ENCODE results near the gene ENC1.

The ENC1 gene

DNA sequence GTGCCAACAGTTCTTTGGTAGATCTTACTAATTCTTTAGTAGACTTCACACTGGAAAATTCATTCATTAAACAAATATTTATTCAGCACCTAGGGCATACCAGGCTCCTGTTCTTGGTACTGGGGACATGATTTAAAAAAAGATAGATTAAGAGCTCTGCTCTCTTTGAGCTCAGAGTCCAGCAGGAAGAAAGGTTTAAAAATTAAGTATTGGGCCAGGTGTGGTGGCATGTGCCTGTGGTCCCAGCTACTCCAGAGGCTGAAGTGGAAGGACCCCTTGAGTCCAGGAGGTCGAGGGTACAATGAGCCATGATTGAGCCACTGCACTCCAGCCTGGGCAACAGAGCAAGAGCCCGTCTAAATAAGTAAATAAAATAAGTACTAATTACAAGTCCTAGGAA lies 41.4 kb downstream of the ENC1 start:
- DNase-seq: no peak

DNA sequence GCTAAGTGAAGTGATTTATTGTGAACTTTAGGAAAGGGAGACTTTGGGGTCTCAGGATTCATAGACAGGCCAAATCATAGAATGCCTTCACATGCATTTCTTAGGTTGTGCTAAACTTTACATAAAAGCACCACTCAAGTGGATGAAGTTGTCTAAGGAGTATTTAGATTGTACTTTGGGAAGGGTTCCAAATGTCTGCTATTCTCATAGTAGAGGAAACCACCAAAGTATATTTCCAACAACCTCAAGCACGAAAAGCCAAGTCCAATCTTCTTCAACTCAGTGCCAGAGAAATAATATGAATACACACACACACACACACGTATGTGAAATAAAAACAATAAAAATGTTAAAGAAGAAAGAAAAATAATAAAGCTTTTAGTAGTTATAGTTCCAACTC lies 41.8 kb downstream of the ENC1 start:
- no peak for DNase-seq

DNA sequence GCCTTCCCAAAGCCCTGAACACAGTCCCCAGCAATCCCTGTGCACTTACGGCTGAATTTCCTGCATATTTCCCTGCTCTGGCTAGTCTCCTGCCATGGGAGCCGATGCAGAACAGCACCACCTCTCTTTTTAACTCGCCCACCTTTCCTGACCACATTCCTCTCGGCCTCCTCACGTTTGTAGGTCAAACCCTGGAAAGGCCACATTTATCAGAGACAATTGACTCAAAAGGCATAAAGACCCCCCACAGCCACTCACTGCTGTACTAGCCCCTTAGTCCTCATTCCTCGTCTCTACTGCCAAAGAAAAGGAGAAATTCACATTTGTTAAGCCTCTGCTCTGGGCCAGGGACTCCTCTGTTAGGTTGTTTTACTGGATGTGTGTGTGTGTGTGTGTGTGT lies 43.6 kb downstream of the ENC1 start:
- no peak for DNase-seq

DNA sequence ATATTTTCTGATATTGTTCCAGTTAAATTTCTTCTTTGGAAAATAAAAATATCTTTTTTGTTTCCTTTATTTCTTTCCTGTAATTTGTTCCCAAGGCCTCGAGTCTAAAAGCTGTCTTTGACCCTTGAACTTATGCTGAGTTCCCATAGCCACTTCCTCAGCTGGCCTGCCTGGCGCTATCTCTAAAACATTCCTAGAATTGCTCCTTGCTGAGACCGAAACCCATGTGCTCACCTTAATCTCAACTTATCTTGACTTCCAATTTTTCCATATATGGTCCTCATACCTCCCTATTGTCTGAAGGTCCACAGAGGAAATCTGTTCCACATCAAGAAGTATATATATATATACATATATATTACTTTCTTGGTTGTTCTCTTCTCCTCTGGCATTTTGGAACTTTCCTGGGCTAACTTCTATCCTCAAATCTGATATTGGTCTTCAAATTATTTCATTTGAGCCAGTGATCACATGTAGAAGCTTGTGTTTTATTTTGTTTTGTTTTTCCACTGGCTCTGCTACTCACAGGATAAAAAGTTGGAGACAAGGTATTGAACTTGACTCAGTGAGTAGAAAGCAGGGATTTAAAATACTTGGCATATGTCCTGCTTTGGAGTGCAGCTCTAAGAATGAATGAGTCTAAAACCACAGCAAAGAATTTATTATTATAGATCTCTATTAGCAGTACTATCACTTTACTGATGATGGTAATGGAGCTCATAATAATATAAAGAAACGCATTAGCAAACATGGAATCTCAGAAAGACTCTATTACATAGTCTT lies 45.2 kb downstream of the ENC1 start:
- no peak for DNase-seq

DNA sequence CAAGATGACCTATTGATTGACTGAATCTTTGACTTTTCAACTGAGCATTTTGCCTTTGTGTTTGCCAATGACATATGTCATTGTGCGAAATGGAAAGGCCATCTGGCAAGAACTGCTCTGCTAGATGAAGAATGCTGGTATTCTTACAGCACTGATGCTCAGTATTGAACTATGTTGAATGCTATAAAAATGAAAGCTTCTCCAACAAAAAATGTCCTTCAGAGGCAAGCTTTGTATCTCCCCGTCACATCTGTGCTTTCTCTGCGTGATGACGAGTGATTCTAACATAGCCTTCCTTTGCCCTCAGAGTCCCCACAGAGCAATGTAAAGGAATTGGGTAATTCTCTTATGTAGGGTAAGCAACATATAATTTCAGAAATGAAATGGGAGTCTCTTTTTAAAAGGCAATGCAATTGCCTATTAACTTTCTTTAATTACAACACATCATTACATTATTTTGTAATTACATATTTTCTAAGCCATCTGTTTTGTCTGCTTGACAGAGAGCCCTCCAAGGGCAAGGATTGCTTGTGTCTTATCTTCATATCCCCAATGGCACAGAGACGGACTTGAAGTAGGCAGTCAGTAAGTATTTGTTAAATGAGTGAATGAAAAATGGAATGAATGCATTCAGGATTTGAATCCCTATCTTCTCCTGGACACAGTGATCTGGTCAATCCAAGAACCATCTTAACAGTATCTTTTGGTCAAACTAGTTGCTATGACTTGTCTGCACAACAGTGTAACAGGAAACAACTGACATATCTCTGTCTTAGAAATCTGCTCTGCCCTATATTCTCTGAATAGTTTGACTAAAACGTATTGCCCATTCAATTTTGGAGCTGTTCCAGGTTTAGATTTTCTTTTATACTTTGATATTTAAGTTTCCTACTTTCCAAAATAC lies 46.1 kb downstream of the ENC1 start:
- DNase-seq: no peak

- DNase-seq: no peak
These were observed 51.1 kb downstream of the ENC1 start for GRCh38 chr5:74589204-74590056.

GRCh38 chr5:74588415-74588814 lies 52.1 kb downstream of the ENC1 start:
- DNase-seq: no peak

DNA sequence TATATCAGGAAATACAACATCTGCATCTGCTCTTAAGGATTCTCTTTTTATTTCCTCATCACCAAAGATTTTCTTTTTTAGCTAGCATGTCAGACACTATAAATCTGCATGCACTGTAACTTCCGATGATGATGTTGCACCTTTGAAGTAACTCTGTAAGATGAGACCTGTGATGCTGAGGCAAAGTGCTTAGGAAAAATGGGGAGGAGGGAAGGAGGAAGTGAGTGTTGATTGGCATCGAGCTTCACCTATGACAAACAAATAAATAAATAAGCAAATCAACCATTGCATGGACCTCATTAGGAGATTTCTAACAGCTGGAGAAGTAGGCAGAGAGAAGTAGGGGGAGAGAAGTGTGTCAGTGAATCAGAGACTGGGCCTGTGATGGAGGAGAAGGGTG lies 52.6 kb downstream of the ENC1 start:
- DNase-seq: no peak

DNA sequence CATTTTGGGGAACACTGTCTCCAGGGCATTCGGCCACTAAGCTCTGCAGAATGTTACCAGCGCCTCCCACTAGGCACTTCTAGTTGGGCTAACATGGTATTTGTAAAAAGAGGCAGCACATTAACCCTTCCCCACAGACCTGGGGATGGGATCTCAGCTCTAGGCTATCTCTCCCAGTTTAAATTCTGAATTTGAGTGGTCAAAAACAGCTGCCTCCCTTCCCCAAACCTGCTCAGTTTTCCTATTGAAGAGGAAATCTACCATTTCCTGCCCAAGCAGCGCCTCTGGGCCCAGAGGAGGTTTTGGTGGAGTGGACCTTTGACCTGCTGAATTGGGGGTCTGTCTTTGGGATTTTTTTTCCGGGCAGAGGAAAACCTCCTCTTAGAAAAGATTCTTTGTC lies 53.2 kb downstream of the ENC1 start:
- no peak for DNase-seq

DNA sequence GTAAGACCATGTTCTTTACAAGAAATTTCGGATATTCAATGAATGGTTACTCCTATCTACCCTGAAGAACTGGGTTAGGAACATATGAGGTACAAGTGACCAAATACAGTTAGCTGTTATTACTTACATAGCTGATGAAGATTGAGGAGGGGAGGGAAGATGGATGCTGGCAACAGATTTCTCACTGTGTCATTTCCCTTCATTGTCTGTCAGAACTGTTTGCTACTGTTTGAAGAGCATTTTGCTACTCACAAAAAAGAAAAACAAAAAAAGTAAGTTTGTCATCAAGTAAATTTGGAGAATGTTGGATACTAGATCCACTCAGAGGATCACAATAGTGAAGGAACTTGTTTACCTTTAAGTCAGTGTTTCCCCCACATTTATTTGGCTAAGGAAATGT lies 53.7 kb downstream of the ENC1 start:
- no peak for DNase-seq

DNA sequence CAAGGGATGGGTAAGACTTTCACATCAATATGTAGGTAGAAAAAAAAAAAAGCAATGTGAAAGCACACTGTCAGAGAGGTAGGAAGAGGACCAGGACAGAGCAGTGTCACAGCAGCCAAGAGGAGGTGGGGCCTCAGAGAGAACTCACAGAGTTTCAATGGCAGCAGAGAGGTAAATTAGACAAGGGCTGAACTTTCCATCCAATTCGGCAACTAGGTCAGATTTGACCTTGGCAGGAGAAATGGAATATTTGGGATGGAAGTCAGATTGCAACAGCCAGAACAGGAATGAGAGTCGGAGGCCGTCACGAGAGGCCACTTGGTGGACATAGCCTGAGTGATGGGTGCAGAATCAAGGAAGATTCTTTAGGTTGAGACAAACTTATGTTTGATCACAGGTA lies 57.7 kb downstream of the ENC1 start:
- DNase-seq: no peak

- no peak for DNase-seq
These were observed 58.6 kb downstream of the ENC1 start for GRCh38 chr5:74581988-74582365.

GRCh38 chr5:74580729-74581109 lies 59.8 kb downstream of the ENC1 start:
- DNase-seq: no peak

GRCh38 chr5:74579215-74579614 lies 61.3 kb downstream of the ENC1 start:
- no peak for DNase-seq

- no peak for DNase-seq
These were observed 62.0 kb downstream of the ENC1 start for GRCh38 chr5:74578356-74579044.

Data from NCI-H1694 (cell line).